ENCODE data around the gene AFAP1. TPM values are rescaled to one million over a fixed set of nuclear protein-coding genes. Genes with fewer than 3 reads are reported as not detected.

AFAP1 gene
- total RNA-seq, 4 donors from 2014 or later: 4.4 to 16.6 (median 10.7) TPM

GRCh38 chr4:7910952-7911578 lies 28.6 kb downstream of the AFAP1 start:
- 51 to 68% methylated on average over 14 to 16 of the region's 16 CpGs for WGBS, 2 donors
- H3K36me3 ChIP-seq: no peaks in the 10 kb centered on the region
- no peaks in the 10 kb centered on the region for H3K9me3 ChIP-seq
- TF ChIP-seq CTCF (IDR thresholded peaks at IDR 0.05): no peak
- TF ChIP-seq POLR2A (IDR thresholded peaks at IDR 0.05): no peak
- DNase-seq: no peak
- intact Hi-C loops (cut with DNase I): no loop called here
- H3K4me1 ChIP-seq: peaks cover 9 to 68% (median 27%) of the 10 kb centered on the region in 3 donors
- no peaks in the 10 kb centered on the region for H3K27me3 ChIP-seq
- peak overlapping the region; percentile 65 to 90 (median 84) for H3K27ac ChIP-seq
- H3K4me3 ChIP-seq: peak overlapping the region in 2 of 4 donors; percentile 6 to 35

GRCh38 chr4:7910263-7910896 lies 29.3 kb downstream of the AFAP1 start:
- no peak for DNase-seq
- no peaks in the 10 kb centered on the region for H3K9me3 ChIP-seq
- no peak for TF ChIP-seq CTCF (IDR thresholded peaks at IDR 0.05)
- TF ChIP-seq POLR2A (IDR thresholded peaks at IDR 0.05): no peak
- H3K4me3 ChIP-seq: peak overlapping the region in 2 of 4 donors; percentile 6 to 35
- intact Hi-C loops (cut with DNase I): no loop called here
- H3K36me3 ChIP-seq: no peaks in the 10 kb centered on the region
- H3K27me3 ChIP-seq: no peaks in the 10 kb centered on the region
- WGBS, 2 donors: 60 to 69% methylated on average over 16 of the region's 16 CpGs
- H3K27ac ChIP-seq: peak overlapping the region; percentile 65 to 90 (median 84)
- peaks cover 16 to 68% (median 34%) of the 10 kb centered on the region in 3 donors for H3K4me1 ChIP-seq

GRCh38 chr4:7909463-7910262 lies 30.0 kb downstream of the AFAP1 start:
- peak overlapping the region in 1 of 4 donors; percentile 35 for H3K4me3 ChIP-seq
- no peak for DNase-seq
- WGBS, 2 donors: 47 to 52% methylated on average over 12 of the region's 12 CpGs
- no peaks in the 10 kb centered on the region for H3K27me3 ChIP-seq
- H3K36me3 ChIP-seq: no peaks in the 10 kb centered on the region
- peak overlapping the region; percentile 65 to 90 (median 84) for H3K27ac ChIP-seq
- intact Hi-C loops (cut with DNase I): no loop called here
- no peak for TF ChIP-seq CTCF (IDR thresholded peaks at IDR 0.05)
- no peak for TF ChIP-seq POLR2A (IDR thresholded peaks at IDR 0.05)
- H3K9me3 ChIP-seq: no peaks in the 10 kb centered on the region
- peaks cover 18 to 70% (median 41%) of the 10 kb centered on the region in 3 donors for H3K4me1 ChIP-seq

- TF ChIP-seq CTCF (IDR thresholded peaks at IDR 0.05): no peak
- TF ChIP-seq POLR2A (IDR thresholded peaks at IDR 0.05): no peak
- H3K4me3 ChIP-seq: no peak overlapping the region
- WGBS, 2 donors: 37 to 47% methylated on average over 4 of the region's 4 CpGs
- H3K9me3 ChIP-seq: no peaks in the 10 kb centered on the region
- DNase-seq: no peak
- H3K4me1 ChIP-seq: peaks cover 18 to 80% (median 48%) of the 10 kb centered on the region in 3 donors
- intact Hi-C loops (cut with DNase I): no loop called here
- H3K36me3 ChIP-seq: no peaks in the 10 kb centered on the region
- no peaks in the 10 kb centered on the region for H3K27me3 ChIP-seq
- peak overlapping the region in 1 of 4 donors; percentile 88 for H3K27ac ChIP-seq
Observed at GRCh38 chr4:7908668-7909067, 31.0 kb downstream of the AFAP1 start.

GRCh38 chr4:7907142-7907541 lies 32.5 kb downstream of the AFAP1 start:
- H3K4me3 ChIP-seq: no peak overlapping the region
- H3K27ac ChIP-seq: peak overlapping the region in 2 of 4 donors; percentile 46 to 66

More at GRCh38 chr4:7907142-7907541, 32.5 kb downstream of the AFAP1 start:
- Histone ChIP-seq H3K36me3 (no peaks in the 10 kb centered on the region), H3K27me3 (no peaks in the 10 kb centered on the region), H3K9me3 (no peaks in the 10 kb centered on the region), H3K4me1 (peaks cover 18 to 92% (median 54%) of the 10 kb centered on the region in 3 donors)
- no peak for DNase-seq
- TF ChIP-seq POLR2A (IDR thresholded peaks at IDR 0.05): no peak
- TF ChIP-seq CTCF (IDR thresholded peaks at IDR 0.05): no peak
- 80 to 90% methylated on average over 1 to 2 of the region's 2 CpGs for WGBS, 2 donors
- intact Hi-C loops (cut with DNase I): no loop called here

Data from esophagus squamous epithelium (tissue), 5 donors.